Thyroid gland (tissue), 4 donors: ENCODE data around the gene EXOC4. TPM values are rescaled to one million over a fixed set of nuclear protein-coding genes. Genes with fewer than 3 reads are reported as not detected.

Source experiments
- DNase-seq, 2 donors: peaks; one replicate each; pipeline ENCODE4 v3.0.0-alpha.2; 2019
- H3K27ac ChIP-seq, 3 donors: fragments of 200-600 bp; sonication (generic); 1 replicate in 2 of 3; 2 replicates in 1 of 3; pipeline ENCODE4 v1.5.1; 2016 to 2019; ENCODE audit warnings: mild to moderate bottlenecking in 1 of 3, moderate library complexity in 1 of 3
- H3K27me3 ChIP-seq: fragments of 200-600 bp; sonication (generic); one replicate; pipeline ENCODE4 v1.5.1; 2019
- H3K36me3 ChIP-seq, 2 donors: fragments of 200-600 bp; sonication (generic); one replicate each; pipeline ENCODE4 v1.5.1; 2016 to 2019
- H3K4me1 ChIP-seq, 2 donors: fragments of 200-600 bp; sonication (generic); one replicate each; pipeline ENCODE4 v1.5.1; 2017 to 2019
- H3K4me3 ChIP-seq, 3 donors: fragments of 200-600 bp; sonication (generic); replicated peaks in 1 of 3; 1 replicate in 2 of 3; 2 replicates in 1 of 3; pipeline ENCODE4 v1.5.1; 2016; ENCODE audit warnings: mild to moderate bottlenecking in 1 of 3
- H3K9me3 ChIP-seq: fragments of 200-600 bp; sonication (generic); one replicate; pipeline ENCODE4 v1.5.1; 2017
- CTCF ChIP-seq, 6 experiments: fragments of 200-600 bp in 3 of 6; fragments of 450-650 bp in 3 of 6; sonication (generic) in 3 of 6; IDR thresholded peaks; one replicate each; pipeline ENCODE4 v1.5.1; 2016 to 2019; ENCODE audit warnings: antibody characterized with exemption in 6 of 6, mild to moderate bottlenecking in 2 of 6, inconsistent platforms in 1 of 6, moderate library complexity in 1 of 6
- POLR2A ChIP-seq, 2 donors: fragments of 450-650 bp; IDR thresholded peaks; one replicate each; pipeline ENCODE4 v1.6.1; 2017; ENCODE audit warnings: antibody characterized with exemption in 2 of 2, mild to moderate bottlenecking in 2 of 2, moderate library complexity in 1 of 2
- WGBS, 2 donors: methylation state at CpG; one replicate each; pipeline ENCODE4 v1.1.5; 2017; 5-methylcytosine and 5-hydroxymethylcytosine counted together
- intact Hi-C: fragments of 100-400 bp; cut with DNase I; formaldehyde crosslinking; loops from one replicate; pipeline ENCODE4 v1.15.1; 2023
- total RNA-seq, 4 donors: library from RNA; depleted of rRNA; stranded (reverse); fragments of >200 nt; gene quantifications; one replicate each; pipeline ENCODE4 v1.2.3, GENCODE V29; 2016

EXOC4 gene
- total RNA-seq, 4 donors from 2014 or later, result 74.0 to 116 (median 107) TPM

- no peaks in the 10 kb centered on the region for H3K9me3 ChIP-seq
- H3K27me3 ChIP-seq, result no peaks in the 10 kb centered on the region
- H3K4me3 ChIP-seq, result no peak overlapping the region
- H3K27ac ChIP-seq, result no peak overlapping the region
- no peak for DNase-seq
- no peaks in the 10 kb centered on the region for H3K36me3 ChIP-seq
- H3K4me1 ChIP-seq, result no peaks in the 10 kb centered on the region
- TF ChIP-seq CTCF (IDR thresholded peaks at IDR 0.05) (no peak), POLR2A (IDR thresholded peaks at IDR 0.05) (no peak)
- 66 to 85% methylated on average over 3 of the region's 3 CpGs for WGBS, 2 donors
- intact Hi-C loops, result no loop called here
These were observed 102.4 kb downstream of the EXOC4 start for GRCh38 chr7:133355325-133355708.

GRCh38 chr7:133355822-133356221 is 102.9 kb downstream of the EXOC4 start:
- no peak for TF ChIP-seq POLR2A (IDR thresholded peaks at IDR 0.05)
- no peak for TF ChIP-seq CTCF (IDR thresholded peaks at IDR 0.05)
- Histone ChIP-seq H3K27me3 (no peaks in the 10 kb centered on the region), H3K27ac (no peak overlapping the region), H3K9me3 (no peaks in the 10 kb centered on the region), H3K4me3 (no peak overlapping the region), H3K36me3 (no peaks in the 10 kb centered on the region), H3K4me1 (no peaks in the 10 kb centered on the region)
- intact Hi-C loops, result no loop called here
- DNase-seq, result no peak
- 91 to 94% methylated on average over 3 of the region's 3 CpGs for WGBS, 2 donors

- TF ChIP-seq POLR2A (IDR thresholded peaks at IDR 0.05), result no peak
- no peaks in the 10 kb centered on the region for H3K27me3 ChIP-seq
- H3K4me1 ChIP-seq, result no peaks in the 10 kb centered on the region
- no peak for DNase-seq
- no peak overlapping the region for H3K27ac ChIP-seq
- WGBS, 2 donors, result 62 to 82% methylated on average over 3 of the region's 3 CpGs
- no peaks in the 10 kb centered on the region for H3K36me3 ChIP-seq
- no peaks in the 10 kb centered on the region for H3K9me3 ChIP-seq
- intact Hi-C loops, result no loop called here
- H3K4me3 ChIP-seq, result no peak overlapping the region
These were observed 105.8 kb downstream of the EXOC4 start for GRCh38 chr7:133358708-133359107.

GRCh38 chr7:133359449-133359848 is 106.6 kb downstream of the EXOC4 start:
- Histone ChIP-seq H3K4me3 (no peak overlapping the region), H3K9me3 (no peaks in the 10 kb centered on the region), H3K36me3 (no peaks in the 10 kb centered on the region), H3K4me1 (peaks cover 2 to 3% of the 10 kb centered on the region in 2 donors), H3K27ac (no peak overlapping the region), H3K27me3 (no peaks in the 10 kb centered on the region)
- no peak for DNase-seq
- intact Hi-C loops, result no loop called here
- TF ChIP-seq POLR2A (IDR thresholded peaks at IDR 0.05), result no peak
- TF ChIP-seq CTCF (IDR thresholded peaks at IDR 0.05), result no peak

GRCh38 chr7:133360201-133360600 is 107.3 kb downstream of the EXOC4 start:
- DNase-seq, result no peak
- 77 to 78% methylated on average over 2 of the region's 2 CpGs for WGBS, 2 donors
- H3K9me3 ChIP-seq, result no peaks in the 10 kb centered on the region
- TF ChIP-seq CTCF (IDR thresholded peaks at IDR 0.05) (no peak), POLR2A (IDR thresholded peaks at IDR 0.05) (no peak)
- no peak overlapping the region for H3K4me3 ChIP-seq
- H3K27me3 ChIP-seq, result no peaks in the 10 kb centered on the region
- intact Hi-C loops, result no loop called here
- no peaks in the 10 kb centered on the region for H3K36me3 ChIP-seq
- no peak overlapping the region for H3K27ac ChIP-seq
- peaks cover 8 to 9% of the 10 kb centered on the region in 2 donors for H3K4me1 ChIP-seq

GRCh38 chr7:133361806-133362205 is 108.9 kb downstream of the EXOC4 start:
- TF ChIP-seq CTCF (IDR thresholded peaks at IDR 0.05), result no peak
- no peak for TF ChIP-seq POLR2A (IDR thresholded peaks at IDR 0.05)
- Histone ChIP-seq H3K4me3 (no peak overlapping the region), H3K27me3 (no peaks in the 10 kb centered on the region), H3K9me3 (no peaks in the 10 kb centered on the region), H3K36me3 (no peaks in the 10 kb centered on the region), H3K27ac (no peak overlapping the region), H3K4me1 (peaks cover 19 to 20% of the 10 kb centered on the region in 2 donors)
- no peak for DNase-seq
- intact Hi-C loops, result no loop called here
